NCI-H128 (cell line): ENCODE results near the gene FCER1A.

ENCODE experiments used
- DNase-seq: peaks from one replicate; lab custom pipeline; 2025; ENCODE audit not compliant: unreplicated experiment; lab: John Stamatoyannopoulos, UW

FCER1A gene

DNA sequence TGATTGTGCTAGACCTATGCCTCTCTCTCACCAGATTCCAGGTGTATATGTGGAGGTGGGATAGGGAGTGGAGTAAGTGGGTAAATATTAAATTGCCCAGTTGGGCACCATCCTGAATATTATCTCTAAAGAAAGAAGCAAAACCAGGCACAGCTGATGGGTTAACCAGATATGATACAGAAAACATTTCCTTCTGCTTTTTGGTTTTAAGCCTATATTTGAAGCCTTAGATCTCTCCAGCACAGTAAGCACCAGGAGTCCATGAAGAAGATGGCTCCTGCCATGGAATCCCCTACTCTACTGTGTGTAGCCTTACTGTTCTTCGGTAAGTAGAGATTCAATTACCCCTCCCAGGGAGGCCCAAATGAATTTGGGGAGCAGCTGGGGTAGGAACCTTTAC is at the start of gene FCER1A:
Gene FCER1A (plus strand): TSS at position 242 of the 400 bp plus-strand sequence. CDS start 29 bp downstream, at position 271.
- no peak for DNase-seq

DNA sequence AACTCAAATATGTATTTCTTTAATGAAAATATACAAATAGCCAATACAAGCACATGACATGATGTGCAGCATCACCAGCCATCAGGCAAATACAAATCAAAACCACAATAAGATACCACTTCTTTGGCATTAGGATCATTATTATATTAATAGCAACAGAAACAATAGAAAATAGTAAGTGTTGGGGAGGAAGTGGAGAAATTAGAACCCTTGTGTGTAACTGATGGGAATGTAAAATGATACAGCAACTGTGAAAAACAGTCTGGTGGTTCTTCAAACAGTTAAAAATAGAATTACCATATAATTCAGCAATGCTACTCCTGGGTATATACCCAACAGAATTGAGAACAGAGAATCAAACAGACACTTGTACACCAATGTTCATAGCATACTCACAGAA is 40.8 kb upstream of the FCER1A start:
- no peak for DNase-seq

DNA sequence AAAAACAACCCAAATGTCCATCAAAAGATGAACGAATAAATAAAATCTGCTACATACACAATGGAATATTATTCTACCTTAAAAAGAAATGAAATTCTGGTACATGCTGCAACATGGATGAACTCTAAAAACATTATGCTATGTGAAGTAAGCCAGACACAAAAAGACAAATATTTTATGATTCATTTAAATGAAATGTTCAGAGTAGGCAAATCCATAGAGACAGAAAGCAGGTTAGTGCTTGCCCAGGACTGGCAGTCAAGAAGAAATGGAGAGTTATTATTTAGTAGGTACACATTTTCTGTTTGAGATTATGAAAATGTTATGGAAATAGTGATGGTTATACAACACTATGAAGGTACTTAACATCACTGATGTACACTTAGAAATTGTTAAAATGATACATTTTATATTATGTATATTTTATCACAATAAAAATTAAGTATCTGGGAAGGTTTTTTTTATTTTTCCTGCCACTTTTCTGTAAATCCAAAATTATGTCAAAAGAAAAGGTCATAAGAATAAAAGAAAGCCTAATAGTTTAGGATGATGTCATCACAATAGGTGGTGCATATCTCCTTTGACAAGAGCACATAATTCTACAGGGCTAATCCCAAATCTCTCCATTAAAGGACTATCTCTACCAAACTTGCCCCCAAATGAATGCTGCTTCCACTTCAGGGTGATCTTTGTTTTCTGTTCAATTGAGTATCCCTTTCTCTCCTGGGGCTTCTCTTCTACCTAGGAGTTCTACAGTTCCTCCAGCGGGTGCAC is 40.2 kb upstream of the FCER1A start:
- no peak for DNase-seq

GRCh38 chr1:159266832-159267231 is 35.3 kb upstream of the FCER1A start:
- DNase-seq: no peak

DNA sequence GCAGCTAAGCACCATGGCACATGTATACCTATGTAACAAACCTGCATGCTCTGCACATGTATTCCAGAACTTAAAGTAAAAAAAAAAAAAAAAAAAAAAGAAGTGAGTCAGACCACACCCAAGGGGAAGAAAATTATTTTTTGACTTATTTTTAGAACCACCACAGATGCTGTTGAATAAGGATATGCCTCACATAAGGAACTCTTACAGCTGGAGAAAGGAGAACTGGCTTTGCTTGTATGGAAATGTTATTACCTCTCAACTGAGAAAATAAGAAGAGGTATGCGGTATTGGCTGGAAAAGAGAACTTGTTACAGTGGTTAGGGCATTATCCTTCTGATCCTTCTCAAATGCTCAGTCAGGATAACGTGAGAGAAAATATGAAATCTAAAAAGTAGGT is 27.5 kb upstream of the FCER1A start:
- no peak for DNase-seq

DNA sequence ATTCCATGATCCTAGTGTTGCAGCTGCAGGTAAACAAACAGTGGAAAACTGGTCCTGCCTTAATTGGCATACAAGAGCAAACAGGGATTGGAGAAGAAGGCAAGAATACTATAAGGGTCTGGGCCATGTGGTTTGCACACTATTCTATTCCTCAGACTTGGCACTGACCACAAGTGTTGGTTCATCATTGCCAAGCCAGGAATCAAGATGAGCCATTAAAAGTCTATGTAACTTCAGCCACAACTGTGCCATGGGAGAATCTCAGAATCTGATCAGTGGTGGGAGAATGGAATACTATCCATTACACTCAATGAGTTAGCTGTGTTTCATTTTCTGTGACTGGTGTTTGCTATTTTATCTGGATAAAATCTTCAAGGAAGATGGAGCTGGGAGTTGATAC is 26.2 kb upstream of the FCER1A start:
- DNase-seq: no peak

- DNase-seq: no peak
Observed at GRCh38 chr1:159279773-159280172, 22.4 kb upstream of the FCER1A start.

GRCh38 chr1:159282118-159282517 is 20.0 kb upstream of the FCER1A start:
- DNase-seq: no peak

DNA sequence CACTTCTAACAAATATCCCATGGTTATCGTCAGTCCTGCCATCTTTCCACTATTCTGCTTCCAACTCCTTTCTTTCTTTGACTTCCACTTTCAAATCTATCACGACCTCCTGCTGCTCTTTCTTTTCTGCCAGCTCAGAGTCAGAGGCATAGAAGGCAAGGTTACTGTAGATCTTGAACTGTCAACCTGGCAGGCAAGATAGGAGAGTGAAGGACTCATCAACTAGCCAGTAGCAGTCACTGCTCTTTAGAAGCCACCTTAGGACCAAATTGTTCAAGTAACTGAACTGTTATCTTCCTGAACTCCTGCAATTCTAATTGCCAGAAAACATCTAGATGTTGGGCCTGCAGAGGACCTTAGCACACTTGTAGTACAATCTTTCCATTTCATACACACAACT is 13.1 kb upstream of the FCER1A start:
- no peak for DNase-seq

GRCh38 chr1:159291424-159291823 is 10.7 kb upstream of the FCER1A start:
- DNase-seq: no peak

DNA sequence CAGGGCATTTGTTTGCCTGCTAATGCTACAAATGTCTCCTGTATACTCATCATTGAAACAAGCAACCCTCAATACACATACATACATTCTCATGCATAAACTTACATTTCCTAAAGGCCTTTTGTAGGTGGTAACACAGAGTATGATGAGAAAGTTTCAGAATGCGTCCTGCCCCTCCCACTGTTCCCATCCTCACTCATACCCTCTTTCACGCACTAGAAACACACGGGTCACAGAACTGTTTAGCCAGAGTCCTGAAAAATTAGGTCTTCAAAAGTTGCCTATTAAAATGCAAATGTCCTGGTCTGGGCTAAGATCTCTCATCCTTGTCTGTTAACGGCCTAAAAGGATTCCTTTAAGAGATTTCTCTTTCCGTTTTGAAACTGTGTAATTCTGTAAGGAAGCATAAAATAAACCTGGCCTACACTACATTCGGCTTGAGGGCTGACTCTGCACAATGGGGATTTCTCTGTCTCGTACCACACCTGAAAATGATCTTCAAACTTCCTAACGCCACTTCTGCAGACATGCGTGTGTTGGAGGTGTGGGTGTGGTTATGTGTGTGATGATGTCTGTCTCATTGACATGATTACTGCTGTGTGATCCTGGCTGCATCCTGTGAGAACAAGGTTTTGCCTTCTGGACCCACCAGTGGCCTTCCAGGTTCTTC is 5.3 kb upstream of the FCER1A start:
- no peak for DNase-seq

DNA sequence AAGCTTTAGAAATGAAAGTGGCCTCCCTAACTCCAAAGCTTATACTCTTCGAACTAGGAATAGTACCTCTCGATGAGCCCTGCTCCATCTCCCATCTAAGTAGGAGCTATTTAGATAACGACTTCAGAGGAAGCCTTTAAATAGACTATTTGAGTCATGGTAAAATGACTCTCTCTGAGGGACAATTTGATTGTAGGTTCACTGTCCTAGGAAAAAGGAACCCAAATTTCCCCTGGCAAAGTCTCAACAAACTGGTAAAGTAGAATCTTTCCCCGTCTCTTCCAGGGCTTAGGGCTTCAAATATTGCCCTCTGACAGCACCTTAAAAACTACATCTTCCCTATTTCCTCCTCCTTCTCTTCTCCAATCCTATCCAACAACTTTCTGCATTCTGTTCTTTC is 2.0 kb upstream of the FCER1A start:
- no peak for DNase-seq

GRCh38 chr1:159307346-159308020 is 5.3 kb downstream of the FCER1A start:
- no peak for DNase-seq

GRCh38 chr1:159311679-159312078 is 9.5 kb downstream of the FCER1A start:
- DNase-seq: no peak

- DNase-seq: no peak
Observed at GRCh38 chr1:159315381-159315780, 13.2 kb downstream of the FCER1A start.

GRCh38 chr1:159318784-159319551 is 16.8 kb downstream of the FCER1A start:
- DNase-seq: no peak

DNA sequence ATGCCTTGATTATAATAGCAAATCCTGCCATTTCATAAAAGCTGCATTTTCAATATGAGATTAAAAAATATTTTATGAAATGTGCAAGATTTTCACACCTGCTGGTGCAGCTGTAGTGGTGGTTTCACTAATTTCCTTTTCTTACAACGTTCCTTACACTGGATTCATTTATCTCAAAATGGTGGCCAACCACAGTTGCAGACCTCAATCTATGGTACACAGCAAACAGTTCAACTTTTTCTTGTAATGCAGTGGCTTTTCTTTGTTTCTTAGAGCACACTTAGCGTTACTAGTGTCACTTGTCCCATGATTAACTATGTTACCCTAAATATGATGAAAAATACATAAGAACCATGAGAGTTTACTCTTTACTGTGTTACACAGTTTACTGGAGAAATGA is 32.7 kb downstream of the FCER1A start:
- no peak for DNase-seq

DNA sequence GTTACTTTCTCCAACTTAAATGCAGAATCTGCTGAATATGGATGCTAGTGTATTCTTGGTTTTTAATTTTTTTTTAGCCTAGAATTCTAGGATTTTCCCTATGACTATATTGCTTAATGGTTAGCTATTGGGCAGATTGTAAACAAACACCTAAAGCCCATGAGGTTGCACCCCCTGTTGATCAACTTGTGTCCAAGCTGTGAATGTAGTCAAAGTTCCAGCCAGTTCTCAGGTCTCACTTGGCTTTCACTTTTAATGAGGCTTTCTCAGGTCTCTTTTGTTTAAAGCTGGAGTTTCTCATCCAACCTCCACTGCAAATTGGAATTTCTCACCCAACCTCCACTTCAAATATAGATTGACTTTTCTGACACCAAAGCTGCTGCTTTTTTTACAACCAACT is 35.9 kb downstream of the FCER1A start:
- DNase-seq: no peak

- DNase-seq: no peak
Observed at GRCh38 chr1:159339536-159339935, 37.4 kb downstream of the FCER1A start.

GRCh38 chr1:159341736-159342135 is 39.6 kb downstream of the FCER1A start:
- no peak for DNase-seq

DNA sequence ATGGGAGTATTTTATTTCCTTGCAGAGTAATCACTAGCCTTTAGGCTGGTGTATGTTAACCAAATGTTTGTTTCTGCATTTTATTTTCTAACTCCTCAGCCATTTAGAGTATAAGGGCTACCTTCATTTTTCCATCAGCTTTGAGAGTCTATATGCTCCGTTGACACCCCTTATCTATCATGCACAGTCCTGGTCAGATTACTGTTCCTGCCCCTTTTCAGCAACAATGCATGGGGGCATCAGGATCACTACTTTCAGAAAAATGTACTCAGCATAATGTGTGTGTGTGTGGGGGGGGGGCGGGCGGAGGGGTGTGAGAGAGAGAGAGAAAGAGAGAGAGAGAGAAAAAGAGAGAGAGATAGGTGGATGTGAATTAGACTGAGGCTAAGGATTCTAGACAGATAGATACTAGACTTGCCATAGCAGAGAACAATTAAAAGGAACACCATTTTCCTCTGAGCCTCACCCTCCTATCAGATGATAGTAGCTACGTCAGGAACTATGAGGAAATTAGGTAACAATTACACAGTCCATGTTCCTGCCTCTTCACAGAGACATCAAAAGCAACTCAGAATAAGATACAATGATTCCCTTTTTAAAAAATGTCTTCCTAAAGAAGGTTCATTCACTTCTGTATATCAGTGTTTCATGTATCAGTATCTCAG is 40.8 kb downstream of the FCER1A start:
- DNase-seq: no peak
